ENCODE measurements around the gene STX8.

GRCh38 chr17:9356488-9356911, 219.1 kb downstream of the STX8 start:
- TF ChIP-seq CTCF (IDR thresholded peaks at IDR 0.05) (no peak), RXRA (IDR thresholded peaks at IDR 0.05; ENCODE audit: borderline replicate concordance, low read depth) (no peak), REST (IDR thresholded peaks at IDR 0.05; ENCODE audit: low read depth, low read length) (no peak), MAX (IDR thresholded peaks at IDR 0.05; ENCODE audit: low read depth) (no peak), SMC3 (IDR thresholded peaks at IDR 0.05; ENCODE audit: low read depth, low read length) (no peak)

All from SK-N-SH (cell line).